ENCODE data around the gene ZNF263. TPM values are rescaled to one million over a fixed set of nuclear protein-coding genes. Genes with fewer than 3 reads are reported as not detected.

Gene ZNF263
- total RNA-seq, 1 experiment from 2014 or later = 31.4 TPM

- peaks cover 8 to 21% of the 10 kb centered on the region in 2 experiments; a peak in 2 of 4 replicates for H3K4me1 ChIP-seq (ENCODE audit: control insufficient read depth in 1 of 2, insufficient read depth in 2 of 2, low read length in 2 of 2)
- ChIA-PET CTCF (no interaction called here), POLR2A (no interaction called here), RAD21 (ENCODE audit: low non-redundant PET in 1 of 2, low total read pairs in 2 of 2, uncharacterized antibody in 2 of 2, unreplicated experiment in 2 of 2) (no interaction called here)
- peaks cover 64% of the 10 kb centered on the region for H3K79me2 ChIP-seq (ENCODE audit: insufficient read depth, low read length)
- H3K9me3 ChIP-seq (ENCODE audit: control insufficient read depth in 1 of 2, insufficient read depth in 1 of 2, low read depth in 1 of 2, low read length in 2 of 2) = peaks cover 14 to 20% of the 10 kb centered on the region in 2 experiments; a peak in 3 of 4 replicates
- H3K27me3 ChIP-seq (ENCODE audit: insufficient read depth, low read length) = no peaks in the 10 kb centered on the region
- H3K9me2 ChIP-seq (ENCODE audit: insufficient read depth) = no peaks in the 10 kb centered on the region
- DNase-seq (ENCODE audit: low read depth, low spot score) (no peak), ATAC-seq (no peak)
- H3K36me3 ChIP-seq (ENCODE audit: control insufficient read depth in 1 of 2, insufficient read depth in 2 of 2, low read length in 2 of 2) = peaks cover 18 to 50% of the 10 kb centered on the region in 2 experiments
- H3K4me2 ChIP-seq (ENCODE audit: low read length) = peak overlapping the region; percentile 99; the same call in 1 of the 2 replicates
- H2AFZ ChIP-seq (ENCODE audit: low read depth, low read length, poor library complexity, severe bottlenecking) = no peak overlapping the region
- H3K4me3 ChIP-seq (replicated peaks in 1 of 2; ENCODE audit: low read depth in 1 of 2, low read length in 2 of 2) = peak overlapping the region in 1 of 2 experiments; percentile 69; a peak in 2 of 4 replicates
- BruUV-seq (replicated peaks) = no TSS peak
- TF ChIP-seq CEBPB (IDR thresholded peaks at IDR 0.05; ENCODE audit: low read depth) = no peak
- TF ChIP-seq CTCF (IDR thresholded peaks at IDR 0.05 in 2 of 3, conservative IDR thresholded peaks at IDR 0.05 in 1 of 3; ENCODE audit: borderline replicate concordance in 1 of 3, insufficient read depth in 1 of 3, low read depth in 2 of 3, low read length in 2 of 3) = no peak
- H4K20me1 ChIP-seq (ENCODE audit: insufficient read depth) = no peaks in the 10 kb centered on the region
- intact Hi-C loops (cut with micrococcal nuclease) = no loop called here
- H3K9ac ChIP-seq (ENCODE audit: low read length) = no peak overlapping the region
- H3K27ac ChIP-seq (ENCODE audit: low read depth, low read length) = no peak overlapping the region
Measured at GRCh38 chr16:3285131-3285530, 1.8 kb downstream of the ZNF263 start.

DNA sequence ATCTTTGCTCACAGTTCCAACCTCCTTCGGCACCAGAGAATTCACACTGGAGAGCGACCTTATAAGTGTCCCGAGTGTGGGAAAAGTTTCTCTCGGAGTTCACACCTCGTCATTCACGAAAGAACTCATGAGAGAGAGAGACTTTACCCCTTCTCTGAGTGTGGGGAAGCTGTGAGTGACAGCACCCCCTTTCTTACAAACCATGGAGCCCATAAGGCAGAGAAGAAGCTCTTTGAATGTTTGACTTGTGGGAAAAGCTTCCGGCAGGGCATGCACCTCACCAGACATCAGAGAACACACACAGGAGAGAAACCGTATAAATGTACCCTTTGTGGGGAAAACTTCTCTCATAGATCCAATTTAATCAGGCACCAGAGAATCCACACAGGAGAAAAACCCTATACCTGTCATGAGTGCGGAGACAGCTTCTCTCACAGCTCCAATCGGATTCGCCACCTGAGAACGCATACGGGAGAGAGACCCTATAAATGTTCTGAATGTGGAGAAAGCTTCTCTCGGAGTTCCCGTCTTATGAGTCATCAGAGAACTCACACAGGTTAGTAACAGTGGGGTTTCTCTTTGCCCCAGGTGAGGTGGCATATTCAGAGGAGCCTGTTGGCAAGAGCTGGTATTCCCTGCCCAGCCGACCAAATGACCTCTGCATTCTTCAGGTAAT is 6.8 kb downstream of the ZNF263 start:
- DNase-seq (ENCODE audit: low read depth, low spot score) = no peak
- POLR2A ChIA-PET = no interaction called here

More for the DNA sequence above, 6.8 kb downstream of the ZNF263 start:
- H3K27ac ChIP-seq (ENCODE audit: low read depth, low read length) = no peak overlapping the region
- H3K36me3 ChIP-seq (ENCODE audit: control insufficient read depth in 1 of 2, insufficient read depth in 2 of 2, low read length in 2 of 2) = peaks cover 25 to 75% of the 10 kb centered on the region in 2 experiments
- ChIA-PET RAD21 (ENCODE audit: low non-redundant PET in 1 of 2, low total read pairs in 2 of 2, uncharacterized antibody in 2 of 2, unreplicated experiment in 2 of 2) (no interaction called here), CTCF (no interaction called here)
- no peak overlapping the region for H2AFZ ChIP-seq (ENCODE audit: low read depth, low read length, poor library complexity, severe bottlenecking)
- no peak overlapping the region for H3K4me3 ChIP-seq (replicated peaks in 1 of 2; ENCODE audit: low read depth in 1 of 2, low read length in 2 of 2)
- H3K4me1 ChIP-seq (ENCODE audit: control insufficient read depth in 1 of 2, insufficient read depth in 2 of 2, low read length in 2 of 2) = no peaks in the 10 kb centered on the region
- peaks cover 57% of the 10 kb centered on the region for H3K79me2 ChIP-seq (ENCODE audit: insufficient read depth, low read length)
- peaks cover 33 to 38% of the 10 kb centered on the region in 2 experiments; a peak in 3 of 4 replicates for H3K9me3 ChIP-seq (ENCODE audit: control insufficient read depth in 1 of 2, insufficient read depth in 1 of 2, low read depth in 1 of 2, low read length in 2 of 2)
- H3K27me3 ChIP-seq (ENCODE audit: insufficient read depth, low read length) = no peaks in the 10 kb centered on the region
- no peak overlapping the region for H3K9ac ChIP-seq (ENCODE audit: low read length)
- no peaks in the 10 kb centered on the region for H3K9me2 ChIP-seq (ENCODE audit: insufficient read depth)
- BruUV-seq (replicated peaks) = no TSS peak
- no peaks in the 10 kb centered on the region for H4K20me1 ChIP-seq (ENCODE audit: insufficient read depth)
- no peak for ATAC-seq
- no peak overlapping the region for H3K4me2 ChIP-seq (ENCODE audit: low read length)
- no peak for TF ChIP-seq TCF7L2 (IDR thresholded peaks at IDR 0.05; ENCODE audit: borderline replicate concordance, extremely low read depth, insufficient read depth, insufficient read length)
- no peak for TF ChIP-seq YY1 (IDR thresholded peaks at IDR 0.05; ENCODE audit: extremely low read depth, insufficient replicate concordance, low read depth, low read length)
- peak; percentile 52 for TF ChIP-seq ZNF274 (IDR thresholded peaks at IDR 0.05; ENCODE audit: low read depth, low read length)
- no peak for TF ChIP-seq RAD21 (IDR thresholded peaks at IDR 0.05; ENCODE audit: low read depth)
- TF ChIP-seq ZFX (IDR thresholded peaks at IDR 0.05) = no peak
- intact Hi-C loops (cut with micrococcal nuclease) = no loop called here
